ENCODE data around the gene ZNF45.
"Not testable (repeated sequence)": the region's sequence is repeated elsewhere in the genome, so short reads cannot be mapped to it uniquely, and the experiment has no call there.

The ZNF45 gene

GRCh38 chr19:43934985-43935708 lies at the start of gene ZNF45:
Gene ZNF45, minus strand, starts transcription at chr19:43935282. Its CDS starts 13,097 bp downstream, at chr19:43922185.
- DNase-seq = peak; percentile 92

GRCh38 chr19:43984687-43985000 lies 49.6 kb upstream of the ZNF45 start:
- DNase-seq = no peak

GRCh38 chr19:43983912-43984686 lies 49.0 kb upstream of the ZNF45 start, which contains the start of gene ZNF155:
Gene ZNF155, plus strand, starts transcription at chr19:43984188. Its CDS starts 4,356 bp downstream, at chr19:43988544.
- peak; percentile 78 for DNase-seq

GRCh38 chr19:43983544-43983911 lies 48.4 kb upstream of the ZNF45 start:
- no peak for DNase-seq

- DNase-seq = no peak
Measured at GRCh38 chr19:43976732-43977131, 41.6 kb upstream of the ZNF45 start.

- DNase-seq = no peak
Measured at GRCh38 chr19:43966079-43966694, 31.1 kb upstream of the ZNF45 start.

GRCh38 chr19:43960411-43960810 lies 25.3 kb upstream of the ZNF45 start:
- no peak for DNase-seq

- no peak for DNase-seq
Measured at GRCh38 chr19:43957891-43958290, 22.8 kb upstream of the ZNF45 start.

- no peak for DNase-seq
Measured at GRCh38 chr19:43956827-43957226, 21.7 kb upstream of the ZNF45 start.

GRCh38 chr19:43950834-43951645 lies 16.0 kb upstream of the ZNF45 start, which contains the start of gene ZNF221:
Gene ZNF221, plus strand, starts transcription at chr19:43951228. Its CDS starts 11,499 bp downstream, at chr19:43962727.
- peak; percentile 75 for DNase-seq

GRCh38 chr19:43949803-43950202 lies 14.7 kb upstream of the ZNF45 start:
- not testable (repeated sequence) for DNase-seq

- DNase-seq = not testable (repeated sequence)
Measured at GRCh38 chr19:43947412-43947811, 12.3 kb upstream of the ZNF45 start.

GRCh38 chr19:43941209-43941608 lies 6.1 kb upstream of the ZNF45 start:
- DNase-seq = no peak

- no peak for DNase-seq
Measured at GRCh38 chr19:43940719-43941118, 5.6 kb upstream of the ZNF45 start.

GRCh38 chr19:43939557-43940260 lies 4.6 kb upstream of the ZNF45 start:
- no peak for DNase-seq

- no peak for DNase-seq
Measured at GRCh38 chr19:43936188-43936587, 1.1 kb upstream of the ZNF45 start.

GRCh38 chr19:43934055-43934984 lies 762 bp downstream of the ZNF45 start:
- no peak for DNase-seq

GRCh38 chr19:43928820-43929219 lies 6.3 kb downstream of the ZNF45 start:
- no peak for DNase-seq

GRCh38 chr19:43923875-43924274 lies 11.2 kb downstream of the ZNF45 start:
- DNase-seq = no peak

GRCh38 chr19:43914051-43914450 lies 21.0 kb downstream of the ZNF45 start:
- no peak for DNase-seq

- DNase-seq = no peak
Measured at GRCh38 chr19:43913383-43913782, 21.7 kb downstream of the ZNF45 start.
